Measurements from ENCODE around the gene LRP1B.

LRP1B gene

GRCh38 chr2:141068053-141068682, 1062.6 kb downstream of the LRP1B start:
- no peak for FAIRE-seq

GRCh38 chr2:141065042-141065441, 1065.8 kb downstream of the LRP1B start:
- FAIRE-seq, result no peak

- no peak for FAIRE-seq
These were observed 1067.4 kb downstream of the LRP1B start for GRCh38 chr2:141063406-141063805.

- no peak for FAIRE-seq
These were observed 1068.4 kb downstream of the LRP1B start for GRCh38 chr2:141062443-141062842.

GRCh38 chr2:141062031-141062430, 1068.8 kb downstream of the LRP1B start:
- FAIRE-seq, result no peak

- no peak for FAIRE-seq
These were observed 1072.3 kb downstream of the LRP1B start for GRCh38 chr2:141058556-141058955.

GRCh38 chr2:141055531-141055930, 1075.3 kb downstream of the LRP1B start:
- FAIRE-seq, result no peak

GRCh38 chr2:141048951-141049350, 1081.9 kb downstream of the LRP1B start:
- FAIRE-seq, result no peak

GRCh38 chr2:141041281-141041680, 1089.5 kb downstream of the LRP1B start:
- no peak for FAIRE-seq

GRCh38 chr2:141038341-141038740, 1092.5 kb downstream of the LRP1B start:
- no peak for FAIRE-seq

GRCh38 chr2:141037361-141037760, 1093.5 kb downstream of the LRP1B start:
- no peak for FAIRE-seq

- FAIRE-seq, result no peak
These were observed 1094.9 kb downstream of the LRP1B start for GRCh38 chr2:141035846-141036420.

GRCh38 chr2:141029428-141030078, 1101.3 kb downstream of the LRP1B start:
- no peak for FAIRE-seq

GRCh38 chr2:141027221-141027620, 1103.6 kb downstream of the LRP1B start:
- no peak for FAIRE-seq

- no peak for FAIRE-seq
These were observed 1109.2 kb downstream of the LRP1B start for GRCh38 chr2:141021611-141022010.

GRCh38 chr2:141021109-141021508, 1109.7 kb downstream of the LRP1B start:
- no peak for FAIRE-seq

- no peak for FAIRE-seq
These were observed 1110.5 kb downstream of the LRP1B start for GRCh38 chr2:141020346-141020745.

- no peak for FAIRE-seq
These were observed 1115.3 kb downstream of the LRP1B start for GRCh38 chr2:141015341-141016047.

- FAIRE-seq, result peak; percentile 60
These were observed 1126.7 kb downstream of the LRP1B start for GRCh38 chr2:141003967-141004657.

GRCh38 chr2:141001750-141002149, 1129.1 kb downstream of the LRP1B start:
- no peak for FAIRE-seq

GRCh38 chr2:140998577-140998976, 1132.2 kb downstream of the LRP1B start:
- no peak for FAIRE-seq

- no peak for FAIRE-seq
These were observed 1132.8 kb downstream of the LRP1B start for GRCh38 chr2:140998017-140998416.

- no peak for FAIRE-seq
These were observed 1136.0 kb downstream of the LRP1B start for GRCh38 chr2:140994856-140995255.
